Upper lobe of left lung (tissue), 4 donors: Measurements from ENCODE around the gene ARMC12.

Experiments
- CTCF ChIP-seq, 6 experiments: fragments of 450-650 bp in 4 of 6; fragments of 200-600 bp in 2 of 6; sonication (generic) in 2 of 6; IDR thresholded peaks; one replicate each; pipeline ENCODE4 v1.5.1; 2016 to 2019; ENCODE audit warnings: antibody characterized with exemption in 6 of 6
- POLR2A ChIP-seq, 4 donors: fragments of 450-650 bp; IDR thresholded peaks; one replicate each; pipeline ENCODE4 v1.5.1; 2016 to 2017; ENCODE audit warnings: antibody characterized with exemption in 4 of 4, mild to moderate bottlenecking in 2 of 4
- POLR2AphosphoS5 ChIP-seq, 2 donors: sonication (generic); formaldehyde crosslinking; IDR thresholded peaks; one replicate each; pipeline ENCODE4 v1.5.1; 2017; ENCODE audit warnings: antibody characterized with exemption in 2 of 2

GRCh38 chr6:35751594-35751993 lies 14.8 kb downstream of the ARMC12 start:
- TF ChIP-seq CTCF (IDR thresholded peaks at IDR 0.05) (no peak), POLR2A (IDR thresholded peaks at IDR 0.05) (no peak), POLR2AphosphoS5 (IDR thresholded peaks at IDR 0.05) (no peak)
